Measurements from ENCODE around the gene CDC20B.

The CDC20B gene, protein sequence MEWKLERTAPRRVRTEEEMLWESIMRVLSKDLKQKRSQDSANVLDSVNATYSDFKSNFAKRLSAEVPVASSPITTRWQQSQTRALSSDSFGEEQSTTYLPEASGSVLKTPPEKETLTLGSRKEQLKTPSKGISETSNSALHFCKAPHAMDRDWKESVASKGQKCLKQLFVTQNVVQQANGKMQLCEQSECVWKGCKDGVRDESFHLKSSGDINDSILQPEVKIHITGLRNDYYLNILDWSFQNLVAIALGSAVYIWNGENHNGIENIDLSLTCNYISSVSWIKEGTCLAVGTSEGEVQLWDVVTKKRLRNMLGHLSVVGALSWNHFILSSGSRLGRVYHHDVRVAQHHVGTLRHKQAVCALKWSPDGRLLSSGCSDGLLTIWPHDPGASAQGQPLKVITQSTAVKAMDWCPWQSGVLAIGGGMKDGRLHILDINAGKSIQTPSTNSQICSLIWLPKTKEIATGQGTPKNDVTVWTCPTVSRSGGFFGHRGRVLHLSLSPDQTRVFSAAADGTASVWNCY

GRCh38 chr5:55172937-55173686 lies at the start of gene CDC20B:
CDC20B (minus strand) TSS chr5:55173177; CDS start chr5:55173000, 177 bp downstream.
- DNase-seq (ENCODE audit: low spot score), result no peak
- Histone ChIP-seq H3K4me3 (peak within 1 kb of the TSS; percentile 67), H3K27ac (no peak within 1 kb of the TSS)
- TF ChIP-seq, protein P1, sequence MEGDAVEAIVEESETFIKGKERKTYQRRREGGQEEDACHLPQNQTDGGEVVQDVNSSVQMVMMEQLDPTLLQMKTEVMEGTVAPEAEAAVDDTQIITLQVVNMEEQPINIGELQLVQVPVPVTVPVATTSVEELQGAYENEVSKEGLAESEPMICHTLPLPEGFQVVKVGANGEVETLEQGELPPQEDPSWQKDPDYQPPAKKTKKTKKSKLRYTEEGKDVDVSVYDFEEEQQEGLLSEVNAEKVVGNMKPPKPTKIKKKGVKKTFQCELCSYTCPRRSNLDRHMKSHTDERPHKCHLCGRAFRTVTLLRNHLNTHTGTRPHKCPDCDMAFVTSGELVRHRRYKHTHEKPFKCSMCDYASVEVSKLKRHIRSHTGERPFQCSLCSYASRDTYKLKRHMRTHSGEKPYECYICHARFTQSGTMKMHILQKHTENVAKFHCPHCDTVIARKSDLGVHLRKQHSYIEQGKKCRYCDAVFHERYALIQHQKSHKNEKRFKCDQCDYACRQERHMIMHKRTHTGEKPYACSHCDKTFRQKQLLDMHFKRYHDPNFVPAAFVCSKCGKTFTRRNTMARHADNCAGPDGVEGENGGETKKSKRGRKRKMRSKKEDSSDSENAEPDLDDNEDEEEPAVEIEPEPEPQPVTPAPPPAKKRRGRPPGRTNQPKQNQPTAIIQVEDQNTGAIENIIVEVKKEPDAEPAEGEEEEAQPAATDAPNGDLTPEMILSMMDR (IDR thresholded peaks at IDR 0.05), result no peak

GRCh38 chr5:55222092-55222984 lies 49.4 kb upstream of the CDC20B start:
- H3K4me3 ChIP-seq, result peak overlapping the region; percentile 38
- no peak for DNase-seq (ENCODE audit: low spot score)

GRCh38 chr5:55220433-55221185 lies 47.6 kb upstream of the CDC20B start:
- TF ChIP-seq, protein P1 (IDR thresholded peaks at IDR 0.05), result no peak
- Histone ChIP-seq H3K27ac (no peak overlapping the region), H3K4me3 (peak overlapping the region; percentile 43)
- no peak for DNase-seq (ENCODE audit: low spot score)

More at GRCh38 chr5:55222092-55222984, 49.4 kb upstream of the CDC20B start:
- no peak overlapping the region for H3K27ac ChIP-seq
- TF ChIP-seq, protein P1 (IDR thresholded peaks at IDR 0.05), result no peak

DNA sequence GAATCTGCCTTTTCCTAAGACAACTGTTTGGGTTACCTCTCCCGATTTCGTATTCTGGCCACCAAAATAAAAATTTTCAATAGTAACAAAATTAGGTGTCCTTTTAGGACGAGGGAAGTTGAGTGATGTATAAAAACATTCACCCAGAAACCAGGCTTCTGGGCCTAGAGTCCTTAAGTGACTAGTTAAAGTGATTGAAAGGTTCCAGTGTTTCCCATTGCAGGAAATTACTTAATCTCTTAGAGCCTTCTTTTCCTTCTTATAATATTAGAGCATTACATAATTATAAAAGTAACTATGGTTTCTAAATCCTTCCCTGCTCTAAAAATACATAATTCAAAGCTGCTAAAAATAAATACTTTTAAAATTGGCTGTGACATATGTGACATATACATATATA lies 46.8 kb upstream of the CDC20B start:
- Histone ChIP-seq H3K4me3 (no peak overlapping the region), H3K27ac (no peak overlapping the region)
- TF ChIP-seq, protein P1 (IDR thresholded peaks at IDR 0.05), result no peak
- DNase-seq (ENCODE audit: low spot score), result no peak

GRCh38 chr5:55218967-55219366 lies 46.0 kb upstream of the CDC20B start:
- H3K4me3 ChIP-seq, result no peak overlapping the region
- DNase-seq (ENCODE audit: low spot score), result no peak
- H3K27ac ChIP-seq, result no peak overlapping the region
- TF ChIP-seq, protein P1 (IDR thresholded peaks at IDR 0.05), result no peak

All from coronary artery (tissue), 2 donors.